ENCODE data around the gene LANCL3.
"Not testable (repeated sequence)": the region's sequence is repeated elsewhere in the genome, so short reads cannot be mapped to it uniquely, and the experiment has no call there.

- not testable (repeated sequence) for TF ChIP-seq POLR2AphosphoS5, POLR2A (IDR thresholded peaks at IDR 0.05)
- TF ChIP-seq, protein P1, sequence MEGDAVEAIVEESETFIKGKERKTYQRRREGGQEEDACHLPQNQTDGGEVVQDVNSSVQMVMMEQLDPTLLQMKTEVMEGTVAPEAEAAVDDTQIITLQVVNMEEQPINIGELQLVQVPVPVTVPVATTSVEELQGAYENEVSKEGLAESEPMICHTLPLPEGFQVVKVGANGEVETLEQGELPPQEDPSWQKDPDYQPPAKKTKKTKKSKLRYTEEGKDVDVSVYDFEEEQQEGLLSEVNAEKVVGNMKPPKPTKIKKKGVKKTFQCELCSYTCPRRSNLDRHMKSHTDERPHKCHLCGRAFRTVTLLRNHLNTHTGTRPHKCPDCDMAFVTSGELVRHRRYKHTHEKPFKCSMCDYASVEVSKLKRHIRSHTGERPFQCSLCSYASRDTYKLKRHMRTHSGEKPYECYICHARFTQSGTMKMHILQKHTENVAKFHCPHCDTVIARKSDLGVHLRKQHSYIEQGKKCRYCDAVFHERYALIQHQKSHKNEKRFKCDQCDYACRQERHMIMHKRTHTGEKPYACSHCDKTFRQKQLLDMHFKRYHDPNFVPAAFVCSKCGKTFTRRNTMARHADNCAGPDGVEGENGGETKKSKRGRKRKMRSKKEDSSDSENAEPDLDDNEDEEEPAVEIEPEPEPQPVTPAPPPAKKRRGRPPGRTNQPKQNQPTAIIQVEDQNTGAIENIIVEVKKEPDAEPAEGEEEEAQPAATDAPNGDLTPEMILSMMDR (IDR thresholded peaks at IDR 0.05), result not testable (repeated sequence)
These were observed 15.9 kb downstream of the LANCL3 start for GRCh38 chrX:37587337-37587736.
